Epithelial cell of proximal tubule (primary cell): Measurements from ENCODE around the gene IFRD2. TPM values are rescaled to one million over a fixed set of nuclear protein-coding genes. Genes with fewer than 3 reads are reported as not detected.
A peak's percentile ranks its signal among the peaks of the same experiment; 100 is the strongest.

ENCODE experiments used
- DNase-seq: peaks from one replicate; pipeline ENCODE4 v3.0.0-alpha.2; 2011; ENCODE audit warnings: low read depth
- H3K4me3 ChIP-seq: 2 replicates; pipeline ENCODE4 v1.5.1; 2011; ENCODE audit warnings: low read depth, mild to moderate bottlenecking, low read length
- total RNA-seq: library from RNA; depleted of rRNA; stranded (reverse); fragments of >200 nt; gene quantifications from 2 replicates; pipeline ENCODE4 v1.2.3, GENCODE V29; 2015
- TF ChIP-seq, protein P1 (sequence below): conservative IDR thresholded peaks from 2 replicates; pipeline ENCODE4 v1.5.1; 2012; ENCODE audit warnings: low read depth, mild to moderate bottlenecking, low read length

Gene IFRD2
- total RNA-seq, 1 donor from 2014 or later, result 76.6 TPM

DNA sequence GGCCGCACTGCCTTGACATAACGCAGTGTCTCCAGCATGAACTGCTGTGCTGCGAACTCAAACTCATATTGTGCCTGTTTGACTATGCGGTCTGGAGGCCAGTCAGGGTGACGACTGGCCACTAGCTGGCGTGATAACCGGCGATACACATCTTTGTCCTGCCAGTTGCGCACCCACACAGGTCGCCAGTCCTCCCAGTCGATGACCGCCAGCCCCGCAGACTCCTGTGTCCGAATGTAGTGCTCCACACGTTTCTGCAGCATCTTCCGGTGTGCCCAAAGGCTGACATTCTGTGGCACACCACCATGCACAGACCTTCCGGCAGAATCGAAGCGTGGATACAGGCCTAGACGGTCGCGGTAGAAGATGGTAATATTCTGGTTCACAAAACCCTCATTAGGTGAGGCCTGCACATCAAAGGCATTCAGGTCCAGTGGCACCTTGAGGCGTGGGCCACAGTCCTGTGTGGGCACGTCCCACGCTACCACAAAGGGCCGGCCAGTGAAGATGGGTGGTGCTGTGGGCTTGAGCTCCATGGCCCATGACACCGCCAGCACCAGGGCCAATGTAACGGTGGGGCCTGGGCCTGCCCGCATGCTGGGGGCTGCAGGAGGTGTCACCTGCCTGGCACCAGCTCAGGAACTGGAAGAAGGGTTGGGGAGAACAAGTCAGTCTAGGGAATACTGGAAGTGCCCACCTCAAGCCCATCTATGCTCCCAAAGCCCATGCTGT, 27.8 kb upstream of the IFRD2 start:
- TF ChIP-seq, protein P1, sequence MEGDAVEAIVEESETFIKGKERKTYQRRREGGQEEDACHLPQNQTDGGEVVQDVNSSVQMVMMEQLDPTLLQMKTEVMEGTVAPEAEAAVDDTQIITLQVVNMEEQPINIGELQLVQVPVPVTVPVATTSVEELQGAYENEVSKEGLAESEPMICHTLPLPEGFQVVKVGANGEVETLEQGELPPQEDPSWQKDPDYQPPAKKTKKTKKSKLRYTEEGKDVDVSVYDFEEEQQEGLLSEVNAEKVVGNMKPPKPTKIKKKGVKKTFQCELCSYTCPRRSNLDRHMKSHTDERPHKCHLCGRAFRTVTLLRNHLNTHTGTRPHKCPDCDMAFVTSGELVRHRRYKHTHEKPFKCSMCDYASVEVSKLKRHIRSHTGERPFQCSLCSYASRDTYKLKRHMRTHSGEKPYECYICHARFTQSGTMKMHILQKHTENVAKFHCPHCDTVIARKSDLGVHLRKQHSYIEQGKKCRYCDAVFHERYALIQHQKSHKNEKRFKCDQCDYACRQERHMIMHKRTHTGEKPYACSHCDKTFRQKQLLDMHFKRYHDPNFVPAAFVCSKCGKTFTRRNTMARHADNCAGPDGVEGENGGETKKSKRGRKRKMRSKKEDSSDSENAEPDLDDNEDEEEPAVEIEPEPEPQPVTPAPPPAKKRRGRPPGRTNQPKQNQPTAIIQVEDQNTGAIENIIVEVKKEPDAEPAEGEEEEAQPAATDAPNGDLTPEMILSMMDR, result no peak
- peak overlapping the region; percentile 89 for H3K4me3 ChIP-seq
- no peak for DNase-seq

GRCh38 chr3:50319181-50319893, 27.1 kb upstream of the IFRD2 start:
- no peak for DNase-seq
- no peak overlapping the region for H3K4me3 ChIP-seq
- TF ChIP-seq, protein P1, result no peak

GRCh38 chr3:50318615-50319014, 26.4 kb upstream of the IFRD2 start:
- H3K4me3 ChIP-seq, result no peak overlapping the region
- TF ChIP-seq, protein P1, result no peak
- no peak for DNase-seq

DNA sequence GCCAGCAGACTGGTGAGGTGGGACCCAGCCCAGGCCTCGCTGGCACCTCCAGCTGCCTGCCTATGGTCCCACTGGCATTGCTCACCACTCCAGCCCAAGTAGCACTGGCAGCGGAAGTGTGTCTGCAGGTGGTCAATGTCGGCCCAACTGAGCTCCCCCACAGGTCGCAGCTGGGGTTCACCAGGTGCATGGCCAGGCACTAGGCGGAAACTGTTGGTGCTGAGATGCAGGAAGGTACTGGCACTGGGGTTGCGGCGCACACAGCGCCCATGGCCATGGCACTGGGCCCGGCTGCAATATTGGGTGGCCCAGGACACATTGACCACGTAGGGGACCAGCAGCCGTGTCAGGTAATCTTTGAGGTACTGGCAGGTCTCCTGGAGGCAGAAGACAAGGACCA, 25.9 kb upstream of the IFRD2 start:
- TF ChIP-seq, protein P1, result no peak
- DNase-seq, result no peak
- H3K4me3 ChIP-seq, result no peak overlapping the region

DNA sequence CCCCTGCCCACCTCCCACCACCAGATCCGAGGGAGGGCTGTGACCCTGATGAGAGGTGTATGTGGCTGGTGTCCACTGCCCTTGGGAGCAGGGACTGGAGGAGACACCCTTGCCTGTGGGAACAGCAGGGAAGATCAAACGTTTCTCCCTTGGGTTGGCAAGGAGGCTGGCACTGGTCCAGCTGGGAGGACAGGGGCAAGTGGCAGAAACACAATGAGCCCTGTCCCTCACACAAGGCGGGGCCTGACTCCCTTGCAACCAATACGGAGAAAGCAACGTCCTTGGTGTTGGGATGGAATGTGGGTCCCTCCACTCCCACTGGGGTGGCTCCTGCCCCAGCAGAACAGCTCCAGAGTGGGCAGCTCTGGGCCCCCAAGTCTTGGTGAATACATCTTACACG, 25.1 kb upstream of the IFRD2 start:
- no peak for DNase-seq
- TF ChIP-seq, protein P1, result no peak
- no peak overlapping the region for H3K4me3 ChIP-seq

- TF ChIP-seq, protein P1, result no peak
- no peak overlapping the region for H3K4me3 ChIP-seq
- no peak for DNase-seq
Measured at GRCh38 chr3:50316657-50317242, 24.5 kb upstream of the IFRD2 start.
